GM19324 (cell line): ENCODE results near the gene PRICKLE1.

Experiments used
- ATAC-seq: cut with Tn5 transposase; IDR thresholded peaks from one replicate; pipeline ENCODE4 v1.9.1; 2021; ENCODE audit warnings: mild to moderate bottlenecking, moderate library complexity; ENCODE audit not compliant: unreplicated experiment, low FRiP score

The PRICKLE1 gene

GRCh38 chr12:42468341-42468821 is 121.2 kb downstream of the PRICKLE1 start:
- ATAC-seq, result no peak

GRCh38 chr12:42463671-42464070 is 125.9 kb downstream of the PRICKLE1 start:
- ATAC-seq, result no peak

GRCh38 chr12:42462486-42462885 is 127.1 kb downstream of the PRICKLE1 start:
- no peak for ATAC-seq

- no peak for ATAC-seq
Observed at GRCh38 chr12:42459336-42459847, 130.2 kb downstream of the PRICKLE1 start.

GRCh38 chr12:42458575-42458974 is 131.0 kb downstream of the PRICKLE1 start:
- no peak for ATAC-seq

- ATAC-seq, result no peak
Observed at GRCh38 chr12:42450248-42450647, 139.3 kb downstream of the PRICKLE1 start.

- ATAC-seq, result no peak
Observed at GRCh38 chr12:42448841-42449240, 140.7 kb downstream of the PRICKLE1 start.

GRCh38 chr12:42447371-42447786 is 142.2 kb downstream of the PRICKLE1 start:
- ATAC-seq, result no peak

GRCh38 chr12:42446761-42447160 is 142.8 kb downstream of the PRICKLE1 start:
- no peak for ATAC-seq

- ATAC-seq, result no peak
Observed at GRCh38 chr12:42445891-42446290, 143.7 kb downstream of the PRICKLE1 start.

GRCh38 chr12:42444192-42444943 is 145.2 kb downstream of the PRICKLE1 start:
- ATAC-seq, result no peak

GRCh38 chr12:42442888-42443287 is 146.7 kb downstream of the PRICKLE1 start:
- ATAC-seq, result no peak

- ATAC-seq, result no peak
Observed at GRCh38 chr12:42442311-42442759, 147.2 kb downstream of the PRICKLE1 start.

- no peak for ATAC-seq
Observed at GRCh38 chr12:42440608-42441007, 148.9 kb downstream of the PRICKLE1 start.

GRCh38 chr12:42432517-42433140 is 156.9 kb downstream of the PRICKLE1 start:
- ATAC-seq, result no peak

GRCh38 chr12:42428850-42429249 is 160.7 kb downstream of the PRICKLE1 start:
- no peak for ATAC-seq

GRCh38 chr12:42426746-42427145 is 162.8 kb downstream of the PRICKLE1 start:
- no peak for ATAC-seq

- ATAC-seq, result no peak
Observed at GRCh38 chr12:42422785-42423184, 166.8 kb downstream of the PRICKLE1 start.

GRCh38 chr12:42421844-42422779 is 167.4 kb downstream of the PRICKLE1 start:
- ATAC-seq, result peak; percentile 53

- no peak for ATAC-seq
Observed at GRCh38 chr12:42420395-42420794, 169.2 kb downstream of the PRICKLE1 start.

GRCh38 chr12:42410340-42410739 is 179.2 kb downstream of the PRICKLE1 start:
- ATAC-seq, result no peak
